Measurements from ENCODE around the gene BICRA.

- no peak for TF ChIP-seq CTCF (conservative IDR thresholded peaks at IDR 0.05; ENCODE audit: low read depth, low read length)
- TF ChIP-seq EZH2 (IDR thresholded peaks at IDR 0.05; ENCODE audit: borderline replicate concordance, low read depth, low read length, poor library complexity, severe bottlenecking) = no peak
These were observed 8.4 kb upstream of the BICRA start for GRCh38 chr19:47600246-47601179.
